GM12892 (cell line): Measurements from ENCODE around the gene KIAA0753.

Experiments
- POLR2A ChIP-seq: IDR thresholded peaks from 2 replicates; pipeline ENCODE4 v1.6.1; 2011; ENCODE audit warnings: low read depth, low read length, control low read depth
- POLR2AphosphoS5 ChIP-seq: IDR thresholded peaks from 2 replicates; pipeline ENCODE4 v1.6.1; 2011; ENCODE audit warnings: low read depth, low read length, control low read depth
- TAF1 ChIP-seq: IDR thresholded peaks from 2 replicates; pipeline ENCODE4 v1.6.1; 2011; ENCODE audit warnings: low read depth, mild to moderate bottlenecking, control low read depth, low read length, borderline replicate concordance

- TF ChIP-seq POLR2A: no peak
- no peak for TF ChIP-seq POLR2AphosphoS5
- no peak for TF ChIP-seq TAF1
These were observed 57.1 kb downstream of the KIAA0753 start for GRCh38 chr17:6583411-6583810.
